ENCODE results near the gene FGF14. TPM values are rescaled to one million over a fixed set of nuclear protein-coding genes. Genes with fewer than 3 reads are reported as not detected.
"Not testable (repeated sequence)": the region's sequence is repeated elsewhere in the genome, so short reads cannot be mapped to it uniquely, and the experiment has no call there.

FGF14 gene
- total and polyA plus RNA-seq, 9 donors = 0.06 to 4.8 (median 0.60) TPM; not detected in 2

DNA sequence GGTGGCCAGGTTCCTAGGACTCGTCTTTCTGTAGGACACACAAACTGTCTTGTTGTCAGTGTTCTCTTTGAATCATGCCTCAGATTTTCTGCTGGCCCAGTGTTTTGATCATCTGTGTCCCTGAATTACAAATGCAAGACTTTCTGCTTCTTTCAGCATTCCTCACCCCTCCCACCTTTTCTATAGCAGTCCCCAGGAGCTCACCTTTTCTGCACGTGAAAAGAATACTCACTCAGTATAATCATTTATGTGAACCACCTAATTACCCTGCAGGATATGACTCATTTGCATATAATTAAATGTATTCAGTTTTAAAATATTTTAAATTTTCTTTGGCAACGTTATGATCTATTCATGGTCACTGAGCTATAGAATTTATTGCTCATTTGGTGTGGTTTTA lies 560.1 kb downstream of the FGF14 start:
- Histone ChIP-seq H3K36me3 (no peaks in the 10 kb centered on the region), H3K9me3 (no peaks in the 10 kb centered on the region), H3K27me3 (no peaks in the 10 kb centered on the region), H3K4me3 (no peak overlapping the region), H3K4me1 (ENCODE audit: insufficient read depth) (no peaks in the 10 kb centered on the region), H3K27ac (no peak overlapping the region)
- intact Hi-C loops (cut with DNase I) = no loop called here
- DNase-seq = no peak
- 30 to 35% (median 32%) methylated on average over 3 of the region's 3 CpGs for WGBS, 3 donors
- TF ChIP-seq EP300 (IDR thresholded peaks at IDR 0.05) (no peak), POLR2A (IDR thresholded peaks at IDR 0.05) (no peak)
- TF ChIP-seq, protein P1, sequence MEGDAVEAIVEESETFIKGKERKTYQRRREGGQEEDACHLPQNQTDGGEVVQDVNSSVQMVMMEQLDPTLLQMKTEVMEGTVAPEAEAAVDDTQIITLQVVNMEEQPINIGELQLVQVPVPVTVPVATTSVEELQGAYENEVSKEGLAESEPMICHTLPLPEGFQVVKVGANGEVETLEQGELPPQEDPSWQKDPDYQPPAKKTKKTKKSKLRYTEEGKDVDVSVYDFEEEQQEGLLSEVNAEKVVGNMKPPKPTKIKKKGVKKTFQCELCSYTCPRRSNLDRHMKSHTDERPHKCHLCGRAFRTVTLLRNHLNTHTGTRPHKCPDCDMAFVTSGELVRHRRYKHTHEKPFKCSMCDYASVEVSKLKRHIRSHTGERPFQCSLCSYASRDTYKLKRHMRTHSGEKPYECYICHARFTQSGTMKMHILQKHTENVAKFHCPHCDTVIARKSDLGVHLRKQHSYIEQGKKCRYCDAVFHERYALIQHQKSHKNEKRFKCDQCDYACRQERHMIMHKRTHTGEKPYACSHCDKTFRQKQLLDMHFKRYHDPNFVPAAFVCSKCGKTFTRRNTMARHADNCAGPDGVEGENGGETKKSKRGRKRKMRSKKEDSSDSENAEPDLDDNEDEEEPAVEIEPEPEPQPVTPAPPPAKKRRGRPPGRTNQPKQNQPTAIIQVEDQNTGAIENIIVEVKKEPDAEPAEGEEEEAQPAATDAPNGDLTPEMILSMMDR (IDR thresholded peaks at IDR 0.05) = no peak

DNA sequence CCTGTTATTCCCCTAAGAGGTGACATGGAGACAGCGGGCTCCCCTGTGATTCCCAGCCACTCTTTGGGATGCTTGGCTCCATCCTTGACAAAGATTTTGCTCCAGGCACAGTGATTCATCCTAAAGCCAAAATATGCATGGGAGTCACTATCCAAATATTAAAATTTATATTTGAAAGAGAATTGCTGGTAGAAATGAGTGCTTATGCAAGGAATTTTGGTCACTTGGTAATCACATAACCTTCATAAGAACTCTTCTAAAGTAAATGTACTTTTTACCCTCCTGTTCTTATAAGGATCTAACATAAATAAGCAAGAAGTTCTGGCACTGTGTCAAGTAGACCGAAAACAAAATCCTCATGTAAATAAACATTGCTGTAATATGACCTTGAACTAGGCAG lies 563.5 kb downstream of the FGF14 start:
- Histone ChIP-seq H3K27me3 (no peaks in the 10 kb centered on the region), H3K4me3 (no peak overlapping the region), H3K9me3 (no peaks in the 10 kb centered on the region), H3K4me1 (ENCODE audit: insufficient read depth) (no peaks in the 10 kb centered on the region), H3K27ac (no peak overlapping the region), H3K36me3 (no peaks in the 10 kb centered on the region)
- intact Hi-C loops (cut with DNase I) = no loop called here
- DNase-seq = no peak
- no peak for TF ChIP-seq EP300 (IDR thresholded peaks at IDR 0.05)
- TF ChIP-seq, protein P1 (IDR thresholded peaks at IDR 0.05) = no peak
- TF ChIP-seq POLR2A (IDR thresholded peaks at IDR 0.05) = no peak
- WGBS, 3 donors = 33 to 48% (median 35%) methylated on average over 2 of the region's 2 CpGs

DNA sequence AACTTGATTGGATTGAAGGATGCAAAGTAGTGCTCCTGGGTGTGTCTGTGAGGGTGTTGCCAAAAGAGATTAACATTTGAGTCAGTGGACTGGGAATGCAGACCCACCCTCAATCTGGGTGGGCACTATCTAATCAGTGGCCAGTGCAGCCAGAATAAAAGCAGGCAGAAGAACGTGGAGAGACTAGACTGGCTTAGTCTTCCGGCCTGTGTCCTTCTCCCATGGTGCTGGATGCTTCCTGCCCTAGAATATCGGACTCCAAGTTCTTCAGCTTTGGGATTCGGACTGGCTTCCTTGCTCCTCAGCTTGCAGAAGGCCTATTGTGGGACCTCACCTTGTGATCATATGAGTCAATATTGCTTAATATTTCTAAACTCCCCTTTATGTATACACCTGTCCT lies 564.1 kb downstream of the FGF14 start:
- H3K36me3 ChIP-seq; intact Hi-C loops (cut with DNase I); H3K27ac ChIP-seq; H3K4me3 ChIP-seq; H3K27me3 ChIP-seq; H3K9me3 ChIP-seq; DNase-seq; H3K4me1 ChIP-seq (ENCODE audit: insufficient read depth): not testable (repeated sequence)
- 78 to 88% (median 80%) methylated on average over 4 of the region's 4 CpGs for WGBS, 3 donors

DNA sequence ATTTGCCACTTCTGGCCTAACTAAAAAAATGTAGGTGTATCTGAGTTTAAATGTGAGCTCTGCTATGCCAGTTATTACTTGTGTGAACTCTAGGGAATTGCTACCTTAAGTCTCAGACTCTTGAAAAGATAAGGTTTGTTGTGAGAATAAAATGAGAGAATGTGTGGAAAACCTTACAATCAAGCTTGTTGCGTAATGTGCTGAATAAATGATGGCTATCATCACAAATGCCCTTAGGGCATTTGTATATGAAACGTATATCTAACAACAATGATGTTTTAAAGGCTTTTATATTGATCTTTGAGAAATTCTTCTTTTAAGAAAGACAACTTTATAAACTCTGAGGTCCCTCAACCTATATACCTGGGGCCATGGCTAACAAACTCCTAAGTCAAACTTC lies 564.6 kb downstream of the FGF14 start:
- 62 to 88% (median 80%) methylated on average over 2 of the region's 2 CpGs for WGBS, 3 donors
- TF ChIP-seq, protein P1 (IDR thresholded peaks at IDR 0.05) = no peak
- TF ChIP-seq EP300 (IDR thresholded peaks at IDR 0.05) = no peak
- no peak for TF ChIP-seq POLR2A (IDR thresholded peaks at IDR 0.05)
- intact Hi-C loops (cut with DNase I) = no loop called here

DNA sequence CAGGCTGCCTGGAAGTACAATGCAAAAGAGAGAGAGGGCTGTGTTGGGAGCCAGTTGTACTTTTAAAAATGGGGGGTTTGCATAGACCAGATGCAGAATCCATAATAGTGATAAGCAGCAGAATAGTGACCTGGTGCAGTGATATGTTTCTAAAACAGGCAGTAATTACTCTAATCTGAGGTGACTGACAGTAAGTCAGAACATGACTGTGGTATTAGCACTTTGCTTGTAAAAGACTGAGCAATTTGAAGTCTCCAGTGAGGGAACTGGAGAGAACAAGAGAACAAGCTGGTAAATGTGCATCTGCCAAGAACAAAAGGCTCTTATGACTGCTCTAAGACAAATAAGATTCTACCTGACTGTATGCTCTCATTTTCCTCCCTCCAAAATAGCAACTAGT lies 565.9 kb downstream of the FGF14 start:
- H3K36me3 ChIP-seq = no peaks in the 10 kb centered on the region
- H3K9me3 ChIP-seq = no peaks in the 10 kb centered on the region
- TF ChIP-seq EP300 (IDR thresholded peaks at IDR 0.05) = no peak
- TF ChIP-seq, protein P1 (IDR thresholded peaks at IDR 0.05) = no peak
- no peak for TF ChIP-seq POLR2A (IDR thresholded peaks at IDR 0.05)
- no peak overlapping the region for H3K4me3 ChIP-seq
- no peak for DNase-seq
- no peaks in the 10 kb centered on the region for H3K4me1 ChIP-seq (ENCODE audit: insufficient read depth)
- H3K27ac ChIP-seq = no peak overlapping the region
- no peaks in the 10 kb centered on the region for H3K27me3 ChIP-seq
- intact Hi-C loops (cut with DNase I) = no loop called here

More for the DNA sequence above, 564.6 kb downstream of the FGF14 start:
- no peaks in the 10 kb centered on the region for H3K9me3 ChIP-seq
- no peaks in the 10 kb centered on the region for H3K36me3 ChIP-seq
- no peak overlapping the region for H3K27ac ChIP-seq
- no peak for DNase-seq
- H3K4me1 ChIP-seq (ENCODE audit: insufficient read depth) = no peaks in the 10 kb centered on the region
- no peaks in the 10 kb centered on the region for H3K27me3 ChIP-seq
- H3K4me3 ChIP-seq = no peak overlapping the region
